K562 (cell line): Measurements from ENCODE around the gene HSPA4L. TPM values are rescaled to one million over a fixed set of nuclear protein-coding genes. Genes with fewer than 3 reads are reported as not detected.
A peak's percentile ranks its signal among the peaks of the same experiment; 100 is the strongest.

Experiments used
- ADNP ChIP-seq: fragments of 200-800 bp; sonication (Bioruptor generic); IDR thresholded peaks from 2 replicates; pipeline ENCODE4 v1.6.1; 2016; ENCODE audit warnings: missing genetic modification characterization, missing compliant biosample characterization
- ARID3B ChIP-seq: fragments of 250-450 bp; sonication (Bioruptor Pico); IDR thresholded peaks from 2 replicates; pipeline ENCODE4 v1.4.0; 2020; ENCODE audit warnings: borderline replicate concordance
- BCL6 ChIP-seq: fragments of 250-450 bp; sonication (Bioruptor Pico); IDR thresholded peaks from 2 replicates; pipeline ENCODE4 v1.4.0; 2020
- BMI1 ChIP-seq: fragments of 150-350 bp; IDR thresholded peaks from 2 replicates; pipeline ENCODE4 v1.6.1; 2014; ENCODE audit warnings: low read length
- CHD4 ChIP-seq: fragments of 200-600 bp; sonication (generic); IDR thresholded peaks from 3 replicates; pipeline ENCODE4 v1.6.1; 2012; ENCODE audit warnings: low read depth, mild to moderate bottlenecking, mixed read lengths, low read length, inconsistent platforms; ENCODE audit not compliant: insufficient read depth, insufficient replicate concordance, poor library complexity, severe bottlenecking
- CREB1 ChIP-seq, 2 experiments: sonication (generic) in 1 of 2; formaldehyde crosslinking in 1 of 2; IDR thresholded peaks; 2 replicates each; pipeline versions ENCODE4 v1.6.1 to v1.8.0; 2012 to 2022; ENCODE audit warnings: inconsistent platforms in 1 of 2, mild to moderate bottlenecking in 1 of 2, missing genetic modification reagents in 1 of 2, moderate library complexity in 1 of 2
- EZH2 ChIP-seq: IDR thresholded peaks from 2 replicates; pipeline ENCODE4 v1.6.1; 2012; ENCODE audit warnings: low read depth, mild to moderate bottlenecking, inconsistent platforms, low read length, borderline replicate concordance
- HINFP ChIP-seq: fragments of 450-650 bp; conservative IDR thresholded peaks from 2 replicates; pipeline ENCODE4 v1.6.1; 2016; ENCODE audit warnings: missing genetic modification characterization, low read depth, mild to moderate bottlenecking, control low read depth, missing compliant biosample characterization
- HNRNPH1 ChIP-seq: fragments of 200-400 bp; formaldehyde crosslinking; optimal IDR thresholded peaks from 2 replicates; pipeline ENCODE3; 2017; ENCODE audit warnings: low read depth, mild to moderate bottlenecking, low read length, moderate library complexity
- IRF2 ChIP-seq: sonication (generic); formaldehyde crosslinking; IDR thresholded peaks from 2 replicates; pipeline ENCODE4 v1.8.1; 2022; ENCODE audit warnings: mild to moderate bottlenecking, missing genetic modification reagents
- LCOR ChIP-seq: sonication (generic); formaldehyde crosslinking; IDR thresholded peaks from 2 replicates; pipeline ENCODE4 v1.8.0; 2022; ENCODE audit warnings: mild to moderate bottlenecking, missing genetic modification reagents
- MTA2 ChIP-seq: fragments of 450-650 bp; IDR thresholded peaks from 2 replicates; pipeline ENCODE4 v1.6.1; 2016; ENCODE audit warnings: low read depth
- POLR2G ChIP-seq: fragments of 200-400 bp; formaldehyde crosslinking; IDR thresholded peaks from 2 replicates; pipeline ENCODE4 v1.6.1; 2017; ENCODE audit warnings: low read depth, mild to moderate bottlenecking, antibody characterized with exemption, low read length, moderate library complexity
- PPARD ChIP-seq: fragments of 250-450 bp; sonication (Bioruptor Pico); IDR thresholded peaks from 2 replicates; pipeline ENCODE4 v1.8.0; 2022; ENCODE audit warnings: inconsistent platforms, mild to moderate bottlenecking, moderate library complexity
- RAD21 ChIP-seq, 2 experiments: fragments of 250-450 bp in 1 of 2; fragments of 450-650 bp in 1 of 2; sonication (Bioruptor Pico) in 1 of 2; formaldehyde crosslinking in 1 of 2; IDR thresholded peaks in 1 of 2; conservative IDR thresholded peaks in 1 of 2; 2 replicates each; pipeline versions ENCODE4 v1.4.0 to v1.8.0; 2020 to 2022; ENCODE audit warnings: mild to moderate bottlenecking in 2 of 2, moderate library complexity in 1 of 2
- RBM17 ChIP-seq: fragments of 200-400 bp; formaldehyde crosslinking; IDR thresholded peaks from 2 replicates; pipeline ENCODE4 v1.6.1; 2017; ENCODE audit warnings: low read depth, mild to moderate bottlenecking, low read length, borderline replicate concordance
- RBM25 ChIP-seq: fragments of 200-400 bp; formaldehyde crosslinking; IDR thresholded peaks from 2 replicates; pipeline ENCODE4 v1.6.1; 2018; ENCODE audit warnings: low read length, low read depth, moderate library complexity; ENCODE audit not compliant: severe bottlenecking
- SMARCA4 ChIP-seq: fragments of 450-650 bp; IDR thresholded peaks from 2 replicates; pipeline ENCODE4 v1.6.1; 2016
- SMARCE1 ChIP-seq: fragments of 450-650 bp; IDR thresholded peaks from 2 replicates; pipeline ENCODE4 v1.7.1; 2016; ENCODE audit warnings: mild to moderate bottlenecking
- TEAD4 ChIP-seq, 2 experiments: sonication (generic) in 1 of 2; formaldehyde crosslinking in 1 of 2; IDR thresholded peaks; 2 replicates each; pipeline versions ENCODE4 v1.6.1 to v1.8.0; 2012 to 2022; ENCODE audit warnings: borderline replicate concordance in 1 of 2, inconsistent platforms in 1 of 2, low read length in 1 of 2, mild to moderate bottlenecking in 1 of 2, missing genetic modification reagents in 1 of 2
- XRCC3 ChIP-seq: fragments of 450-650 bp; IDR thresholded peaks from 2 replicates; pipeline ENCODE4 v1.6.1; 2017; ENCODE audit warnings: mild to moderate bottlenecking, moderate library complexity
- XRCC5 ChIP-seq: fragments of 200-400 bp; formaldehyde crosslinking; IDR thresholded peaks from 2 replicates; pipeline ENCODE4 v1.6.1; 2017; ENCODE audit warnings: low read depth, mild to moderate bottlenecking, low read length
- ZNF175 ChIP-seq: fragments of 200-800 bp; sonication (Bioruptor generic); IDR thresholded peaks from 2 replicates; pipeline ENCODE4 v1.6.1; 2016; ENCODE audit warnings: low read depth, mild to moderate bottlenecking, missing genetic modification characterization, missing compliant biosample characterization
- ZNF311 ChIP-seq: fragments of 250-450 bp; sonication (Bioruptor Pico); IDR thresholded peaks from 2 replicates; pipeline ENCODE4 v1.4.0; 2020; ENCODE audit warnings: mild to moderate bottlenecking, moderate library complexity
- ZNF408 ChIP-seq: fragments of 250-450 bp; sonication (Bioruptor Pico); IDR thresholded peaks from 2 replicates; pipeline ENCODE4 v1.4.0; 2020; ENCODE audit warnings: low read depth, mild to moderate bottlenecking, moderate library complexity
- ZNF76 ChIP-seq: fragments of 250-450 bp; sonication (Bioruptor Pico); IDR thresholded peaks from 2 replicates; pipeline ENCODE4 v1.4.0; 2020; ENCODE audit warnings: mild to moderate bottlenecking, moderate library complexity, borderline replicate concordance
- polyA plus RNA-seq, 8 experiments: library from polyadenylated mRNA; depleted of rRNA in 4 of 8; stranded (reverse) in 5 of 8; unstranded in 3 of 8; fragments of >200 nt; fragmentation: Nextera tagmentation in 2 of 8; fragmentation: Illumina TruSeq in 1 of 8; extraction: Ambion mirVana in 2 of 8; extraction: Trizol in 1 of 8; gene quantifications; 2 replicates each; pipeline versions ENCODE4 v1.2.1 to v1.2.3, GENCODE V29; 2011 to 2014; ENCODE audit warnings: inconsistent platforms in 1 of 8, missing spikeins in 1 of 8
- total RNA-seq, 7 experiments: library from RNA; depleted of rRNA in 6 of 7; stranded (reverse); fragments of >200 nt in 6 of 7; fragmentation: Illumina TruSeq in 2 of 7; extraction: Trizol in 2 of 7; gene quantifications; 2 replicates each; pipeline versions ENCODE4 v1.2.1 to v1.2.3, GENCODE V29; 2011 to 2021; ENCODE audit warnings: low replicate concordance in 1 of 7

Gene HSPA4L
- total and polyA plus RNA-seq, 9 of the 15 experiments (the other 6 are each of a cell fraction or from before 2014, with no cell fraction given) = 12.3 to 37.0 (median 21.7) TPM

GRCh38 chr4:127880763-127881562 is 98.8 kb downstream of the HSPA4L start, which contains the start of gene PLK4 (continued):
- TF ChIP-seq SMARCA4 (no peak), ARID3B (CRISPR knock-in tag) (no peak), ZNF175 (peak; percentile 49; the same call in 1 of the 2 replicates), POLR2G (peak; percentile 98), ZNF311 (CRISPR knock-in tag) (no peak), ZNF76 (CRISPR knock-in tag) (no peak), PPARD (CRISPR knock-in tag) (no peak), RBM25 (no peak), BCL6 (CRISPR knock-in tag) (no peak), RBM17 (no peak), SMARCE1 (no peak), XRCC5 (no peak), XRCC3 (no peak), IRF2 (no peak), HNRNPH1 (no peak), MTA2 (no peak), ADNP (tag) (no peak), EZH2 (no peak), CHD4 (no peak), LCOR (peak; percentile 93), TEAD4 (IDR thresholded peaks at IDR 0.05; ENCODE audit: low read length) (peak; percentile 25; the same call in 1 of the 2 replicates), TEAD4 (CRISPR knock-in tag; IDR thresholded peaks at IDR 0.05; ENCODE audit: borderline replicate concordance) (no peak), CREB1 (IDR thresholded peaks at IDR 0.05) (peak; percentile 80), CREB1 (CRISPR knock-in tag; IDR thresholded peaks at IDR 0.05) (peak; percentile 87), ZNF408 (CRISPR knock-in tag) (no peak), HINFP (no peak), RAD21 (CRISPR knock-in tag; conservative IDR thresholded peaks at IDR 0.05 in 1 of 2, IDR thresholded peaks at IDR 0.05 in 1 of 2) (no peak), BMI1 (no peak)
